ENCODE data around the gene KCNG4.

DNA sequence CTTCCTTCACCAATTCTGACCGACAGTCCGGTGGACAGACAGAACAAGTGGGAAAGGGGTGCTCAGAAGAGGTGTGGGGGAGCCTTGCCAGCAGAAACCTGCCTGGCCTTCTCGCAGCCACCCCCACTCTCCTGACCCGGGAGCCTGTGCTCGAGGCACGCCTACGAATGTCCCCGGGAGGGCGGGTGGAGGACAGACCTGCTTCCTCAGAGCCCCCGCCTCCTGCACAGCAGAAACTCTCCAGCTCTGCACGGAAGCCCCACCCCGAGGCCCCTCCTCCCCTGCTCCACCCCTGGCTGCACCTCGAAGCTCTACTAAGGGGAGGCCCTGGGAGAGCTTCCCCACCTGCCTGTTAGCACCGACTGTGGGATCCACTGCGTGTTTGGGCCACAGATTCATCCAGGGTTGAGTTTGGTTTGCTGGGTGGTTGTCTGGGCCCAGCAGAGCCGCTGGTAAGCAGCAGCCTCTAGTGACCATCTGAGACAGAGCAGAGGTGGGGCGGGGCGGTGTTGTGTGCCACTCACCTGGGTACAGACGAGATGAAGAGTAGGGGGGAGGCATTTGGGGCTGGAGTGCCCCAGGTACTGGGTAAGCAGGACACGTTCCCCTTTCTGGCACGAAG, 59.2 kb downstream of the KCNG4 start:
- TF ChIP-seq, protein P1, sequence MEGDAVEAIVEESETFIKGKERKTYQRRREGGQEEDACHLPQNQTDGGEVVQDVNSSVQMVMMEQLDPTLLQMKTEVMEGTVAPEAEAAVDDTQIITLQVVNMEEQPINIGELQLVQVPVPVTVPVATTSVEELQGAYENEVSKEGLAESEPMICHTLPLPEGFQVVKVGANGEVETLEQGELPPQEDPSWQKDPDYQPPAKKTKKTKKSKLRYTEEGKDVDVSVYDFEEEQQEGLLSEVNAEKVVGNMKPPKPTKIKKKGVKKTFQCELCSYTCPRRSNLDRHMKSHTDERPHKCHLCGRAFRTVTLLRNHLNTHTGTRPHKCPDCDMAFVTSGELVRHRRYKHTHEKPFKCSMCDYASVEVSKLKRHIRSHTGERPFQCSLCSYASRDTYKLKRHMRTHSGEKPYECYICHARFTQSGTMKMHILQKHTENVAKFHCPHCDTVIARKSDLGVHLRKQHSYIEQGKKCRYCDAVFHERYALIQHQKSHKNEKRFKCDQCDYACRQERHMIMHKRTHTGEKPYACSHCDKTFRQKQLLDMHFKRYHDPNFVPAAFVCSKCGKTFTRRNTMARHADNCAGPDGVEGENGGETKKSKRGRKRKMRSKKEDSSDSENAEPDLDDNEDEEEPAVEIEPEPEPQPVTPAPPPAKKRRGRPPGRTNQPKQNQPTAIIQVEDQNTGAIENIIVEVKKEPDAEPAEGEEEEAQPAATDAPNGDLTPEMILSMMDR (IDR thresholded peaks at IDR 0.05 in 2 of 3, conservative IDR thresholded peaks at IDR 0.05 in 1 of 3; ENCODE audit: borderline replicate concordance in 1 of 3, insufficient read depth in 1 of 3, low read depth in 2 of 3, low read length in 2 of 3) = no peak
- TF ChIP-seq SRF (IDR thresholded peaks at IDR 0.05; ENCODE audit: low read depth) = no peak
- no peak for TF ChIP-seq POLR2A (IDR thresholded peaks at IDR 0.05; ENCODE audit: borderline replicate concordance, extremely low read depth, insufficient read depth, insufficient read length)
- no peak for TF ChIP-seq SP1 (IDR thresholded peaks at IDR 0.05; ENCODE audit: low read depth)
- no peak for TF ChIP-seq YY1 (IDR thresholded peaks at IDR 0.05; ENCODE audit: extremely low read depth, insufficient replicate concordance, low read depth, low read length)
- no peak for TF ChIP-seq POLR2AphosphoS5 (IDR thresholded peaks at IDR 0.05; ENCODE audit: low read depth, low read length)

All from HCT116 (cell line).